NK-92 (cell line): Measurements from ENCODE around the gene GPR137.
A peak's percentile ranks its signal among the peaks of the same experiment; 100 is the strongest.
"Not testable (repeated sequence)": the region's sequence is repeated elsewhere in the genome, so short reads cannot be mapped to it uniquely, and the experiment has no call there.

Experiments
- DNase-seq: peaks from one replicate; lab custom pipeline; 2025; ENCODE audit not compliant: unreplicated experiment; lab: John Stamatoyannopoulos, UW

The GPR137 gene

GRCh38 chr11:64284962-64285884, at the start of gene GPR137:
Gene GPR137 (plus strand): TSS chr11:64285848. CDS start chr11:64286525, 677 bp downstream.
- DNase-seq, result peak; percentile 40

GRCh38 chr11:64237484-64237951, 48.1 kb upstream of the GPR137 start:
- no peak for DNase-seq

- DNase-seq, result no peak
These were observed 47.6 kb upstream of the GPR137 start for GRCh38 chr11:64238076-64238475.

GRCh38 chr11:64238999-64239398, 46.6 kb upstream of the GPR137 start:
- DNase-seq, result no peak

GRCh38 chr11:64239662-64240434, 45.8 kb upstream of the GPR137 start:
- DNase-seq, result no peak

- peak; percentile 88 for DNase-seq
These were observed 45.0 kb upstream of the GPR137 start, which contains the start of gene FKBP2 for GRCh38 chr11:64240435-64241240. Gene FKBP2 (plus strand): TSS chr11:64241095. CDS start chr11:64242388, 1,293 bp downstream.

- DNase-seq, result peak; percentile 95
These were observed 44.5 kb upstream of the GPR137 start for GRCh38 chr11:64241241-64241490.

- DNase-seq, result no peak
These were observed 43.9 kb upstream of the GPR137 start for GRCh38 chr11:64241491-64242374.

- DNase-seq, result no peak
These were observed 42.3 kb upstream of the GPR137 start for GRCh38 chr11:64243236-64243854.

- no peak for DNase-seq
These were observed 41.5 kb upstream of the GPR137 start for GRCh38 chr11:64244107-64244506.

GRCh38 chr11:64244966-64245365, 40.7 kb upstream of the GPR137 start:
- DNase-seq, result no peak

GRCh38 chr11:64245401-64245796, 40.2 kb upstream of the GPR137 start:
- DNase-seq, result no peak

- no peak for DNase-seq
These were observed 39.6 kb upstream of the GPR137 start for GRCh38 chr11:64245797-64246620.

- DNase-seq, result not testable (repeated sequence)
These were observed 39.1 kb upstream of the GPR137 start for GRCh38 chr11:64246621-64246870.

- DNase-seq, result no peak
These were observed 38.5 kb upstream of the GPR137 start, which contains the start of gene PPP1R14B for GRCh38 chr11:64246871-64247728. Gene PPP1R14B (minus strand): TSS chr11:64246943. CDS start chr11:64246673, 270 bp downstream.

GRCh38 chr11:64247729-64248531, 37.7 kb upstream of the GPR137 start:
- DNase-seq, result no peak

GRCh38 chr11:64248578-64248977, 37.1 kb upstream of the GPR137 start:
- DNase-seq, result no peak
